Epithelial cell of esophagus (primary cell): ENCODE measurements around the gene BIN2.

Experiments
- DNase-seq: peaks from one replicate; pipeline ENCODE4 v3.0.0; 2010; ENCODE audit warnings: low read depth
- H3K4me3 ChIP-seq: 2 replicates; pipeline ENCODE4 v1.5.1; 2011; ENCODE audit warnings: mild to moderate bottlenecking, low read length, control low read depth
- TF ChIP-seq, protein P1 (sequence below): IDR thresholded peaks from 2 replicates; pipeline ENCODE4 v1.5.1; 2011; ENCODE audit warnings: low read depth, mild to moderate bottlenecking, low read length, control low read depth, inconsistent platforms; ENCODE audit not compliant: insufficient read depth; ENCODE audit errors: missing control alignments

The BIN2 gene

DNA sequence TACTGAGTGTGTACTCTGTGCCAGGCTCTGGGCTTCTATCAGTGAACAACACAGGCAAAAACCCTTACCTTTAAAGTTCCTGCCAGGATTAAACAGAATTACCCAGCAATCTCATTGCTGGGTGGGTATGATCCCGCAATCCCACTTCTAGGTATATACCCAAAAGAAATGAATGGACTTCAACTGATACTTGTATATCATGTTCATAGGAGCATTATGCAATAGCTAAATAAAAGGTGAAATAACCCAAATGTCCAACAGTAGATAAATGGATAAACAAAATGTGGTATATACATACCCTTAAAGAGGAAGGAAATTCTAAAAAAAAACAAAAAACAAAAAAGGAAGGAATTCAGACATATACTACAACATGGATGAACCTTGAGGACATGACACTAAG lies 70.7 kb downstream of the BIN2 start:
- no peak overlapping the region for H3K4me3 ChIP-seq
- no peak for DNase-seq
- TF ChIP-seq, protein P1, sequence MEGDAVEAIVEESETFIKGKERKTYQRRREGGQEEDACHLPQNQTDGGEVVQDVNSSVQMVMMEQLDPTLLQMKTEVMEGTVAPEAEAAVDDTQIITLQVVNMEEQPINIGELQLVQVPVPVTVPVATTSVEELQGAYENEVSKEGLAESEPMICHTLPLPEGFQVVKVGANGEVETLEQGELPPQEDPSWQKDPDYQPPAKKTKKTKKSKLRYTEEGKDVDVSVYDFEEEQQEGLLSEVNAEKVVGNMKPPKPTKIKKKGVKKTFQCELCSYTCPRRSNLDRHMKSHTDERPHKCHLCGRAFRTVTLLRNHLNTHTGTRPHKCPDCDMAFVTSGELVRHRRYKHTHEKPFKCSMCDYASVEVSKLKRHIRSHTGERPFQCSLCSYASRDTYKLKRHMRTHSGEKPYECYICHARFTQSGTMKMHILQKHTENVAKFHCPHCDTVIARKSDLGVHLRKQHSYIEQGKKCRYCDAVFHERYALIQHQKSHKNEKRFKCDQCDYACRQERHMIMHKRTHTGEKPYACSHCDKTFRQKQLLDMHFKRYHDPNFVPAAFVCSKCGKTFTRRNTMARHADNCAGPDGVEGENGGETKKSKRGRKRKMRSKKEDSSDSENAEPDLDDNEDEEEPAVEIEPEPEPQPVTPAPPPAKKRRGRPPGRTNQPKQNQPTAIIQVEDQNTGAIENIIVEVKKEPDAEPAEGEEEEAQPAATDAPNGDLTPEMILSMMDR = no peak

DNA sequence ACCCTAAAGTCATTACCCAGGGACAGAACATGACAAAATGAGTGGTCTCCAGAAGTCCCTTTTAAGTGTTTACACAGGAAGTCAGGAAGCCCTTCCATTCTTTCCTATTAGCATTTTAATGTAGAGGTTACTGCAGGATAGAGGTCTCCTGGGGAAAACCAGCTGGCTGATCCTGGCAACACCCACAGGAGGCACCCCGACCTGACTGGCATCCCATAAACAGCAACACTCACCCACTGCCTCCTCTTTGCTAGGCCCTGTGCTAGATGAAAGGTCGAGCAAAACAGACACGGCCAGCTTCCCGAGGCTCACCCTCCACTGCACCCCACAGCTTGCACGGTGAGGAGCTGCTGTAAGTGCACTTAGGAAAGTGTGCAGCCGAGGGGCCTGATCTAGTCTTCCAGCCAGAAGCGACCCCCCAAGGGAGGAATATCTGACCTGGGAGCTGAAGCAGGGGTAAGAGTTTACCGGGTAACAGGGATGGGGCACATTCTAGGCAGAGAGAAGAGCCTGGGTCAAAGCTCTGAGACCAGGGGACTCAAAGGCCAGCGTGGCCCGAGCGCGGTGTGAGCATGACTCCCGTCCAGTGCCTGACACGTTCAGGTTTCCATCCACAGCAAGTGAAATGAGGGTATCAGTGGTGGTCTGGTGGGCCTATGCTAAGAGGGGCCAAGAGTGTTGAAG lies 76.3 kb downstream of the BIN2 start:
- H3K4me3 ChIP-seq = no peak overlapping the region
- TF ChIP-seq, protein P1 = no peak
- DNase-seq = no peak

DNA sequence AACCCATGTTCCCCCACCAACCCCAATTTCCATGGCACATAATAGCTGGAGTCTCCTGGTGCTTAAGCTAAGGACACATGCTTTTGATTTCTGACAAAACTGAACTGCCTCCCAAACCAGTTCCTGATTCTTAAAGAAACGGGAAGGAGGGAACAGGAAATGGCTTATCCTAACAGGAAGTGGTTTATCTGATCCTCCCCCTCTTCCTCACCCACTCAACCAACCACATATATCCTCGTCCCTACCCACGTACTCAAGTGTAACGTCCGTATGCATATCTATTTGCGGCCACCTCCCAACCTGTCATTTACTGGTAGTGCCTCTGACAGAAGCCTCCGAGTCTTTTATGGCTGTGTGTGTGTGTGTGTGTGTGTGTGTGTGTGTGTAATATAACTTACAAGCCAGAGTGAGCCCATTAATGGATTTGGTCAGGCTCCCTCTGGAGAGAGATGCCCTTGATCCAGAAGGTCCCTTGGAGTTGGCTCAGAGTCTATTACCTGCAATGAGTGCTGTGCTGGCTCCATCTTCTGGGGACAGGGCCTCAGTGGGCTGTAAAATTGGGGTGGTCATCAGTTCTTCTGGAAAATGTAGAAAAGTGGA lies 77.6 kb downstream of the BIN2 start:
- H3K4me3 ChIP-seq = no peak overlapping the region
- no peak for DNase-seq
- TF ChIP-seq, protein P1 = no peak

DNA sequence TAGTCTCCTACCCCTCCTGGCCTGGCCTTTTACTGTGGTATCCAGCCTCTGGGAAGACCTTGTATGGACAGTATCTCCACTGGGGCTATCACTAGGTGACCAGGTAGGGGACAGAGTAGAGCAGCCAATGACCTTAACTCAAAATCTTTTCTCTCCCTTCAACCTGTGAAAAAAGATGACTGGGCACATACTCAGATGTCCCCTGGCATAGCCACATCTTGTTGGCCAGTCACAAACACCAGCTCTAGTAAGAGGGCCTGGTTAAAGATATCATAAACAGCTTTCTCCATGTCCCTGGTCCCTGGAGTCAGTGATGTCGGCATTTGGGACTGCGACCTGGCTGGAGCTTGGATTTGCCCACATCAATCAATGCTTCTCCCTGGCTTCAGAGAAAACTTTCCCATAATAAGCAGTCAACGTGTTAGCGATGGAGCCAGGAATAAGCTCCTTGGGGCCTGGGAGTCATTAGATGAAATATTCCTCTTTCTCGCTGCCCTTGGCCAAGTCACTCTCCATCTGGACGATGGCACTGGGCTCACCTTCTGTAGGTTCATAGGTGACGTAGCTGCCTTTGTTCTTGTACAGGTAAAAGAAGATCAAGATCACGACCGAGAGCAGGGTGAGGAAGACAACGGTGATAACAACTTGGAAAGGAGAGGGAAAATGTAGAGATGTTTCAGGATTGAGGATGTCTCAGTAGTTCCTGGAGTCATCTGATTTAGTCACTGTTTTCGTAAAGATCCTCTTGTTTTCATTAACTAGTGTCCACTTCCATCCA lies 78.3 kb downstream of the BIN2 start:
- DNase-seq = no peak
- no peak overlapping the region for H3K4me3 ChIP-seq
- TF ChIP-seq, protein P1 = no peak

DNA sequence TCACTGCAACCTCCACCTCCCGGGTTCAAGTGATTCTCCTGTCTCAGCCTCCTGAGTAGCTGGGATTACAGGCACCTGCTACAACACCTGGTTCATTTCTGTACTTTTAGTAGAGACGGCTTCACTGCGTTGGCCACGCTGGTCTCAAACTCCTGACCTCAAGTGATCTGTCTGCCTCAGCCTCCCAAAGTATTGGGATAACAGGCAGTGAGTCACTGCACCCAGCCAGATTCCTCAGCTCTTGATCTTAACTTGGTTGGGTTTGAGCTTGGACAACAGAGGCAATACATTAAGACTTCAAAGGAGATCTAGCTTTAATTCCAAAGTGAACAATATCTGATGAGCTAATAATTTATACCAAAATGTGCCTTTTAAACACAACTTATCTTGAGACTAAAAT lies 79.7 kb downstream of the BIN2 start:
- H3K4me3 ChIP-seq = no peak overlapping the region
- TF ChIP-seq, protein P1 = no peak
- no peak for DNase-seq

DNA sequence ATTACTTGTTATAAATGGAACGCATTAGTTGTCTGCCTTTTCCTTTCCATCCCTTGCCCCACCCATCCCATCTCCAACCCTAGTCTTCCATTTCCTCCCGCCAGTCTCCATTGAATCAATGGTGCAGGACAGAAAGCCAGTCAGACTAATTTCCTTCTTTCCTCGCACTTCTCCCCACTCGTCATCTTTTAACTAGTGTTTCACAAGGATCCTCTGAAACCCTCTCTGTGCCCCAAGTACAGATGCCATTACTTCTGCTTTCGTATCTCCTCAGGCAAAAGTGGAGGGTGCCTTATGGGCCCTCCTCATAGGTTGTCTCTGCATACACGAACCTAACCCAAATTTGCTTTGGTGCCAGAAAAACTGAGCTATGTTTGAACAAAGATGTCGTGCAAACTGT lies 81.1 kb downstream of the BIN2 start:
- H3K4me3 ChIP-seq = no peak overlapping the region
- TF ChIP-seq, protein P1 = no peak
- no peak for DNase-seq
